ENCODE data around the gene TTC3.

TTC3 gene

DNA sequence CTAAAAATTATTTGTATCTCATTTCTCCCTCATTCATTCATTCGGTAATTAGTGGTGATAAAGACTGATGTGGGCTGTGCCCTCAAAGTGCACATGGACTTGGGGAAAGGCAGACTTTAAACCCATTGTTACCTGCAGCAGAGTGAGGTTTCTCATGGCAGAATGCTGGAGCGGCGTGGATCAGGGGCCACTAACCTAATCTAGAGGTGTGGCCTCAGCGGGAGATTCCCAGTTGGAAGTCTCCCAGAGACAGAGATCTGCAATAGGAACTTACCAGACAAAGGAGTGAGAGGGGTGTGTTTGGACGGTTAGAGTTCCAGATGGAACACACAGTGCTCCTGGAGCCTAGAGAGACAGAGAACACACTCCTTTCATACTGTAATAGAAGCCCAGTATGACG lies 120.6 kb downstream of the TTC3 start:
- in situ Hi-C loops (cut with MboI; ENCODE audit: low sequenced_read_pairs, unreplicated experiment), result no loop called here
- DNase-seq (ENCODE audit: low spot score), result no peak
- TF ChIP-seq, protein P1, sequence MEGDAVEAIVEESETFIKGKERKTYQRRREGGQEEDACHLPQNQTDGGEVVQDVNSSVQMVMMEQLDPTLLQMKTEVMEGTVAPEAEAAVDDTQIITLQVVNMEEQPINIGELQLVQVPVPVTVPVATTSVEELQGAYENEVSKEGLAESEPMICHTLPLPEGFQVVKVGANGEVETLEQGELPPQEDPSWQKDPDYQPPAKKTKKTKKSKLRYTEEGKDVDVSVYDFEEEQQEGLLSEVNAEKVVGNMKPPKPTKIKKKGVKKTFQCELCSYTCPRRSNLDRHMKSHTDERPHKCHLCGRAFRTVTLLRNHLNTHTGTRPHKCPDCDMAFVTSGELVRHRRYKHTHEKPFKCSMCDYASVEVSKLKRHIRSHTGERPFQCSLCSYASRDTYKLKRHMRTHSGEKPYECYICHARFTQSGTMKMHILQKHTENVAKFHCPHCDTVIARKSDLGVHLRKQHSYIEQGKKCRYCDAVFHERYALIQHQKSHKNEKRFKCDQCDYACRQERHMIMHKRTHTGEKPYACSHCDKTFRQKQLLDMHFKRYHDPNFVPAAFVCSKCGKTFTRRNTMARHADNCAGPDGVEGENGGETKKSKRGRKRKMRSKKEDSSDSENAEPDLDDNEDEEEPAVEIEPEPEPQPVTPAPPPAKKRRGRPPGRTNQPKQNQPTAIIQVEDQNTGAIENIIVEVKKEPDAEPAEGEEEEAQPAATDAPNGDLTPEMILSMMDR (IDR thresholded peaks at IDR 0.05; ENCODE audit: borderline replicate concordance, control extremely low read depth, extremely low read depth, insufficient read depth, missing control alignments), result no peak

DNA sequence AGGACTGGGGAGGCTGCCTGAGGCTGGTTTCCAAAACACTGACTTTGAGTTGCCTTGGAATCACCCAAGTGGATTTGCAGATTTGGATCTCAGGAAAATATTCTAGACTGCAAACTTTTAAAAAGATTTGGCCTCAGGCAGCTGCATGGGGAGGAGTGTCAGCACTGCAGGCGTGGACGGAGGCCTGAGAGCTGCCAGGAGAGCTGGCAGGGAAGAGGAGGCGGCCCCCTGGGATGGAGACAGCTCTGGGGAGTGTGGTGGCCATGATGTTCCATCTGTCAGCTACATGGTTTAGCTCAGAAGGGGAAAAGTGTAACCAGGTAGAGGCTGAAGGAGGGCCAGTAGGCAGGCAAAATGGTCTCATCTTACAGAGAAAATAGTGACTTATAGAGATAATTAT lies 122.0 kb downstream of the TTC3 start:
- in situ Hi-C loops (cut with MboI; ENCODE audit: low sequenced_read_pairs, unreplicated experiment), result no loop called here
- no peak for DNase-seq (ENCODE audit: low spot score)
- TF ChIP-seq, protein P1 (IDR thresholded peaks at IDR 0.05; ENCODE audit: borderline replicate concordance, control extremely low read depth, extremely low read depth, insufficient read depth, missing control alignments), result no peak

DNA sequence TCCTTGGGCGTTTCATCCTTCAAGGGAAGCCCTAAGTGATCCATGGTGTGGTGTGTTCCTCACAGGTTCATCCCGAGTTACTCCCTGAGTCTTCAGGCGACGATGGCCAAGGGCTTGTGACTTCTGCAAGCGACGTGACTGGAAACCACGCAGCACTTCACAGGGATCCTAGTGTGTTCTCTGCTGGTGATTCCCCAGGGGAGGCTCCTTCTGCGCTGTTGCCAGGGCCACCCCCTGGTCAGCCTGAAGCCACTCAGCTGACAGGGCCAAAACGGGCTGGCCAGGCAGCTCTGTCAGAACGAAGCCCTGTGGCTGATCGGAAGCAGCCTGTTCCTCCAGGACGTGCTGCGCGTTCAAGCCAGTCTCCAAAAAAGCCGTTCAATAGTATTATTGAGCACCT lies 122.6 kb downstream of the TTC3 start:
- TF ChIP-seq, protein P1 (IDR thresholded peaks at IDR 0.05; ENCODE audit: borderline replicate concordance, control extremely low read depth, extremely low read depth, insufficient read depth, missing control alignments), result no peak
- DNase-seq (ENCODE audit: low spot score), result no peak
- in situ Hi-C loops (cut with MboI; ENCODE audit: low sequenced_read_pairs, unreplicated experiment), result no loop called here

DNA sequence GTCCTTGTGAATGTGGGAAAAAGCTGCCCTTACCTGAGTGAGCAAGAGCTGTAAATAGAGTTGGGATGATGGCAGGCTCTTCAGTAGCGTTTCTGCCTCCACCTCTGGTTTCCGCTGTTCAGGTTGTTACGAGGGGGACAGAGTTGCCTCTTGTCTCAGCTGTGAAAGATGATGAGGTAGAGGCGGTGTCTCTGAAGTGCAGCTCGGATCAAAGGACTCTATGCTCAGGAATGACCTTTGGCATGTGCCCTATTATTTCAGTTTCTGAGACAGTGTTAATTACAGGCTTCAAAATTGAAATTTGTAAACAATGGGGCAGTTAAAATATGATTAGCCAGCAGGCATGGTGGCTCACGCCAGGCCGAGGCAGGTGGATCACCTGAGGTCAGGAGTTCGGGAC lies 123.8 kb downstream of the TTC3 start:
- TF ChIP-seq, protein P1 (IDR thresholded peaks at IDR 0.05; ENCODE audit: borderline replicate concordance, control extremely low read depth, extremely low read depth, insufficient read depth, missing control alignments), result no peak
- in situ Hi-C loops (cut with MboI; ENCODE audit: low sequenced_read_pairs, unreplicated experiment), result no loop called here
- DNase-seq (ENCODE audit: low spot score), result no peak

DNA sequence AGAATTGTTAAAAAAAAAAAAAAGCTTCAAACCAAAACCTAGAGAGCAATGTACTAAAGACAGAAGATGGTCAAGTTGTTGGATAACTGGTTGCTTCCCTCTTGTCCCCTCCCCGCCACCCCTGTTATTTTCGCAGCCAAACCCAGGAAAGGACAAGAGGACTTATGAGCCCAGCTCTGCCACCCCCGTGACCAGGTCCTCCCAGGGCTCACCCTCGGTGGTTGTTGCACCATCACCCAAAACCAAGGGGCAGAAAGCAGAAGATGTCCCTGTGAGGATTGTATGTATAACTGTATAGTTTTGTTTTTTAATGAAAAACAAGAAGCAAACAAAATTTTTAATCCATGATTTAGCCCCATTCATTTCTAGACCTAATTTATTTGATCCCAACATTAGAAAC lies 124.7 kb downstream of the TTC3 start:
- DNase-seq (ENCODE audit: low spot score), result no peak
- in situ Hi-C loops (cut with MboI; ENCODE audit: low sequenced_read_pairs, unreplicated experiment), result no loop called here
- TF ChIP-seq, protein P1 (IDR thresholded peaks at IDR 0.05; ENCODE audit: borderline replicate concordance, control extremely low read depth, extremely low read depth, insufficient read depth, missing control alignments), result no peak

GRCh38 chr21:37199057-37199924 lies 126.2 kb downstream of the TTC3 start:
- DNase-seq (ENCODE audit: low spot score), result no peak
- in situ Hi-C loops (cut with MboI; ENCODE audit: low sequenced_read_pairs, unreplicated experiment), result no loop called here
- TF ChIP-seq, protein P1 (IDR thresholded peaks at IDR 0.05; ENCODE audit: borderline replicate concordance, control extremely low read depth, extremely low read depth, insufficient read depth, missing control alignments), result no peak
